Middle frontal gyrus (tissue), 1 donor: ENCODE results near the gene INPP1.
"Not testable (repeated sequence)": the region's sequence is repeated elsewhere in the genome, so short reads cannot be mapped to it uniquely, and the experiment has no call there.

Experiments
- DNase-seq: peaks from one replicate; pipeline ENCODE4 v3.0.0-alpha.2; 2015; ENCODE audit warnings: low spot score; ENCODE audit errors: extremely low spot score

The INPP1 gene

GRCh38 chr2:190333928-190334327 is 9.5 kb upstream of the INPP1 start:
- no peak for DNase-seq

DNA sequence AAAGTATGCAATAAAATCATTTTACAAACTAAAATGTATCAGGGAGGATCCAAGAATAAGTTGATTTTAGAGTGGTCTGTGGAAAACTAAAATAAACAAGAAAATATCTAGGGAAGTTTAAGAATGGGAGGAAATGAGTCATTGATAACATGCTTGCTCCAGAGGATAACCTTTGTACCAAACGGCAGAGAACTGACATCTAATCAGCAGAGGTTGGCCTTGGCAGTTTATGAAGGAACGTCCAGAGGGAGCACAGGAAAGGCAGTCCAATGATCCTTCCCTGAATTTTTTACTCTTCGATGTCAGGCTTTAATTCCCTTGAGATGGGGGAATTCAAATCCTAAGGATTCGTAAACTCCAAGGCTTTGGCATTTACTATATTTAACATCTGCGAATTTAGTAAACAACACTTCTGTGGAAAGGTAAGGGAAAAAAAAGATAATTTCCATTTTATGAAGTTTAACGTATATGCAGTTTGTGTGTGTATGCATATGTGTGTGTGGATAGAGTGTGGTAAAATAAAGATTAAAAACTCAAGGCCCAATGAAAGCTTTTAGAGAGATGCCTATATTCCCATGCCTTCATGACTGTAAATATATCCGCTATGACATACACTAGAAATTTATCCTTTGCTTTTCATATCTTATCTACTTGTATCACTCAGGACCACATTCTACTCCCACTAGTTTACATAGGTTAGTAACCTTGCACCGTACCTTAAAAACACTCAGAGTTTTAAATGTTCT is 8.7 kb upstream of the INPP1 start:
- DNase-seq, result no peak

DNA sequence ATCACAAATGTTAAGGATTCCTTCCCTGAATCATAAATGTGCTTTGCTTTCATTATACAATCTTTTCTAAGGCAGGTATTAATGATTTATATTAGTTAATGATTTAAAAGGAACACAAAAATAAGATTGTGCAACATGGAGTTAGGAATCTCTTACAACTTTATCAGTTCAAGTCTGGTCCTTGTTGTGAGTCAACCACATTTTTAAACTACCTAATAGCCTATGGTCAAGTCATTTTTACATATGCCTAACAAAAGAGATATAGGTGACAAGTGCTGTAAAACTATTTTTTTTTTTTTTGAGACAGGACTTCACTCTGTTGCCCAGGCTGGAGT is 8.2 kb upstream of the INPP1 start:
- no peak for DNase-seq

DNA sequence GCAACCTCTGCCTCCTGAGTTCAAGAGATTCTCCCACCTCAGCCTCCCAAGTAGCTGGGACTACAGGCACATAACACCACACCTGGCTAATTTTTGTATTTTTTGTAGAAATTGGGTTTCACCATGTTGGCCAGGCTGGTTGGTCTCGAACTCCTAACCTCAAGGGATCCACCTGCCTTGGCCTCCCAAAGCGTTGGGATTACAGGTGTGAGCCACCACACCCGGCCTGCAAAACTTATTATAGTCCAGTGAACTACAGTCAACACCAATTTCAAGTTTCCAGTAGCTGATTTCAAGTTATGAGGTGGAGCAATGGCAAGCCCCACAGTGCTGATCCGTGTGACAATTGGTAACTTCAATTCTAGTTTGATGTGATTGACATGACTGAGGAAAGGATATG is 7.8 kb upstream of the INPP1 start:
- DNase-seq, result not testable (repeated sequence)

DNA sequence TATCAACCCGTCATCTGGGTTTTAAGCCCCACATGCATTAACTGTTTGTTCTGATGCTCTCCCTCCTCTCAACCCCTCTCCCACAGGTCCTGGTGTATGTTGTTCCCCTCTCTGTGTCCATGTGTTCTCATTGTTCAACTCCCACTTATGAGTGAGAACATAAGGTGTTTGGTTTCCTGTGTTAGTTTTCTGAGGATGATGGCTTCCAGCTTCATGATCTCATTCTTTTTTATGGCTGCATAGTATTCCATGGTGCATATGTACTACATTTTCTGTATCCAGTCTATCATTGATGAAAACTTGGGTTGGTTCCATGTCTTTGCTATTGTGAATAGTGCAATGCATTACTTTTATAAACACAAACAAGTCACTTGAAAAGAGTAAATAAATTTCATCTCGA is 7.0 kb upstream of the INPP1 start:
- DNase-seq, result no peak

DNA sequence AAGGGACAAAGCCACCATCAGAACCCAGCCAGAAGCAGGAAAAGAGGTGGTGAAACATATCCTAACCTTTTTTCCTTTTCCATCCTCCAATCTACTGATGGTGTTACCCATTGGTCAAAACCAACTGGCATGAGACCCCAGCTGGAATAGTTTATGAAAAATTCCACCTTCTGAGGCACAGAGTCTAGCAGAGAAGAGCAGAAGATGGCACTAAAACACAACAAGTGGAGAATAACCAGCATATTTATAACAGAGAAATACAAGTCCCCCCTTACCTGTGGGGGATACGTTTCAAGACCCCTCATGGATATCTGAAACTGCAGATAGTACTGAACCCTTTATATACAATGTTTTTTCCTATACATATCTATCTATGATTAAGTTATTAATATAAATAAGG is 4.9 kb upstream of the INPP1 start:
- no peak for DNase-seq

DNA sequence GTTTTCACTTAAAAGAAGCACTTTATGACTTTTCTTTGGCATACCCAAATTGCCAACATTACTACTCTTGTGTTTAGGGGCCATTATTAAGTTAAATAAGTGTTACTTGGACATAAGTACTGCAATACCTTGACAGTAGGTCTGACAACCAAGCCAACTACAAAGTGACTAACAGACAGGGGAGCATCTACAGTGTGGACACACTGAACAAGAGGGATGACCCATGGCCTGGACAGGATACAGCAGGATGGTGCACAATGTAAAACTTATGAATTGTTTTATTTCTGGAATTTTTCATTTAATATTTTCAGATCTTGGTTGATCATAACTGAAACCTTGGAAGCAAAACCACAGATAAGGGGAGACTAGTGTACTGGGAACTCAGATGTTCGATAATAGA is 4.0 kb upstream of the INPP1 start:
- no peak for DNase-seq

- DNase-seq, result no peak
Measured at GRCh38 chr2:190340369-190340768, 3.0 kb upstream of the INPP1 start.

DNA sequence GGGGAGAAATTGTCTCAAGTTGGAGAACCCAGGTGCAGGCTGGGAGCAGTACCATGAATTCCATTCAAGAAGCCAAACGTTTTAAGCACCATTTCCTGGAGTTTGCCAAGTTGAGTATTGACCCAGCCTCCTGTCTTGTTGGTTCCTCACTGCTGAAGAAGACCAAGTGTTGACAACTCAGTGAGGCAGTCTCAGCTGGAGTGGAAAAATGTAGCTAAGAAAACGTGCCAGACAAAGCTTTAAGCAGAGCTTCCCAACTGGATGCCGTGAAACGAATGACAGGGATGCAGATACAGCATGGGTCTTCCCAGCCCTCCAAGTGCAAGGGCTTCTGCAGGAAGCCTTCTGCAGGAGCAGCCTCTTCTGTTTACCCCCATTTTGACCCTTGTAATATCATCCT is 778 bp upstream of the INPP1 start:
- DNase-seq, result no peak

DNA sequence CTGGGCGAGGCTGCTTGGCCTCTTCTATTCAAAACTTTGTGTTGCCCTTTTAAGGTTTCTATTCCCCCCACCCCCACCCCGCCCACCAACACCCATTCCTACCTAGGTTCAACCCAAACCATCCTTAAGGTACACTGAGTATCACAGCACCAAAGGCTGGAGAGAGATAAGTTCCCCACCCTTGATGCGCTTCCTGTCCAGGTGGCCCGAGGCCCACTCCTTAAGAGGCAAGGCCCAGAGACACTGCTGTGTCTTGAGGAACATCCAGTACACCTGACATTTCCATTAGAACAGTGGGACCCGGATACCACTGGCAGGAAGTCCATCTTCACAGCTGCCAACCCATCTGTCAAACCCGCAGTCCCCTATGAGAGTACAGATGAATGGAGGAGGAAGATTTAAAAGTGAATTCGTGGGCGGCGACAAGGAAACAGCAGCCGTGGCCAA is 277 bp upstream of the INPP1 start:
- DNase-seq, result no peak

DNA sequence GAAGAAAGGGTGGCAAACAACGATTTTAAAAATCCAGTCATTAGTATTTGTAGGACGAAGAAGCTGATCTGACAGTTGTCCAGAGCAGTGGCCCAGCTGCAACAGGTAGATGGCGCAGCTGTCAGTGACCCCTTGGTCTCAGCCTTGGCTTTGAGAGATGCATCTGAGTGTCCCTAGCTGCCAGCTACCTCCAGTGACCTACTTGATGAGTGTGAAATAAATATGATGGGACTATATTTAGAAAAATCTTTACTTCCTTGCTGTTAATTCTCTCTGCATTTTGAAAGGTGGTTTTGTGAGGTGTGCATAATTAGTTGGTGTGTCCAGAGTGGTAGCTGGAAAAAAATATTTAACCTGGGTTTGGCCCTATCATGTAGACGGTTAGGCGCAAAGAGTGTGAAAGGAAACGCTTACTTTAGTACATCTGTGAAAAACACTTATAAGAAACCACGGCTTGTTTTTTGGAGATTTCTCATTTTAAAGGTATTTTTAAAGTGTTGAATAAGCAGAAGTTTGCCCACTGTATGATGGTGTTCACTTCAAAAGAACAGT is 963 bp downstream of the INPP1 start:
- no peak for DNase-seq

GRCh38 chr2:190350371-190350770 is 7.0 kb downstream of the INPP1 start:
- no peak for DNase-seq

DNA sequence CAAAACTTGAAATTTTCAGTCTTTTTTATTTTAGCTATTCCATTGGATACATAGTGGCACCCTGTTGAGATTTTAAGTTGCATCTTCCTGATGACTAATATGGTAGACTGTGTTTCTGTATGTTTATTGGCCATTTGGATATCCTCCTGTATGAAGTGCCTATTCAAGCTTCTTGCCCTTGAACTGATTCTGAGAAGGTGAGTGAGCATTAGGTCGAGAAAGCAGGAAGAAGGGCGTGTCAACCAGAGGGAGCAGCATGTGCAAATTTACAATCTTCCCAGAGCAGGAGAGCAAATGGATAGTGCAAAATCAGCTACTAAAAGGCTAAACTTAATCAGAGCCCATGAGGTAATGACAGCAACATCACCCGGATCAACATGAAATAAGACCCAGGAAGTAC is 8.6 kb downstream of the INPP1 start:
- DNase-seq, result no peak

DNA sequence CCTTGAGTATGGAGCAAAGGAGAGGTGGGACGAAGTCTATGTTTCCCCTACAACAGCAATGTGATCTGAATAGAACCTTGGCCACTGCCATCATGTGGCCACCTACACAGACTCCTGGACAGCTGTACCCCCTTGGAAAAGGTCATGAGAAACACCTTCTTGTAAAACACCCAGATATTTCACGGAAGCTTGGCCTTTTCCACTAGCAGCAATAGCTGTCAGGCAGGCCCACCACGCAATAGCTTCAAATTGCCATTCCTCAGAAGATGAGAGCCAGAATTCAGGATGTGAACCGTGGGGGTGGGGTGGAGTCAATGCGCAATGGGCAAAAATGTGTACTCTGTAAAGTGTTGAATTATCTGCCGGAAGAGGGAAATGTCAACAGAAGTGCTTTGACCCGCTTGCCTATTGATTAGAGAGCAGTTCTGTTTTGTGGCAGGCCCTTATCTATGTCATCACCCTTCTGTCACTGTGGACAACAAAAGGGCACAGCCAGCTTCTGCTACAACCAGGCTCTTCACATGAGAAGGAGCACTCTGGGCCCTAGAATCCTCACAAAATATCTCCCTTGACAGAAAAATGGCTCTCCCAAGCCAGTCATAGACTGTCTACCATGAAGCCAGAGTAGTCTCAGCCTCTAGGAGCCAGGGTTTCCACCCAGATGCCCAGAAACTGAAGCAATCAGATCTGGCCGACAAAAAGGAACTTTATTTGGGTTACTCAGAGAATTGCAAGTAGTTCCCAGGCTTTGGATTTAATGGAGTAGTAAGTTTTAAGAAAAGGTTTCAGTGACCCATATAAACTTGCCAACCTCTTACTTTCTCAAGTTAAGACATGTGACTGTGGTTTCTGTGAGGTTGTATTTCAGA is 9.5 kb downstream of the INPP1 start:
- DNase-seq, result no peak

DNA sequence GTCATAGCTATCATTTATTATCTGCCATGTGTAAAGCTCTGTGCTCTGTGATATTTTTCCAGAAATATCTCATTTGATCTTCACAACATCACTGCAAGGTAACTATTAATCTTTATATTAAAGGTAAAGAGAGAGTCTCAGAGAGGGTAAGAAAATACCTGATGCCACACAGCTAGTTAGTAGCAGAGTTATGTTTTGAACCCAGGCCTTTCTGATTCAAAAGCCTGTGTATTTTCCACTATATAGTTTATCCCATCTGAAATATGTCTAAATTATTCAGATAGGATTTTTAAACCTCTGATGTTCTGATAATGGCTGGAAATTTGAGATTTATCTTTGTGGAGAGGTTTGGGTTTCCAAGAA is 10.1 kb downstream of the INPP1 start:
- no peak for DNase-seq

DNA sequence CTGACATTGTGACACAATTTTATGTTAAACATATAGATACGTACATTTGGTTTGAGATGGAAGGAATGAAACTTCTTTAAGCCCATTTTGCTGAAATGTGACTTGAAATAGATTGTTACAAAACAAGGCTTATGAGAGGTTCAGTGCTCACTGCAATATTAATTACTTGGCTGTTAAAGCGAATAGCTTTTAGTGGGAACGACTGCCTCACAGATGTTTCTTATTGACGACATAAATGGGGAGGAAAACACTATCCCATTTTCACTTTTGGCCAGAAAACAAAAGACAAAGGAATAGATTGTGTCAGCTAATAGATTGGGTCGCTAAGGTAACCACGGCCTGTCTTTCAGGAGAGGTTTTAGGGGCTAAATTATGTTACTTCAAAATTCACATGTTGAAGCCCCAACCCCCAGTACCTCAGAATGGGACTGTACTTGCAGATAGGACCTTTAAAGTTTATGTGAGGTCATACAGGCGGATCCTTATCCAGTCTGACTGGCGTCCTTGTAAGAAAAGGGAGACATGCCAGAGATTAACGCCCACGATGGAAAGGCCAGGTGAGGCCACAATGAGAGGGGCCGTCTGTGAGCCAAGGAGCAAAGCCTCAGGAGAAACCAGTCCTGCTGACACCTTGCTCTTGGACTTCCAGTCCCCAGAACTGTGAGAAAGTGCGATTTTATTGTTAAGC is 10.8 kb downstream of the INPP1 start:
- DNase-seq, result no peak

DNA sequence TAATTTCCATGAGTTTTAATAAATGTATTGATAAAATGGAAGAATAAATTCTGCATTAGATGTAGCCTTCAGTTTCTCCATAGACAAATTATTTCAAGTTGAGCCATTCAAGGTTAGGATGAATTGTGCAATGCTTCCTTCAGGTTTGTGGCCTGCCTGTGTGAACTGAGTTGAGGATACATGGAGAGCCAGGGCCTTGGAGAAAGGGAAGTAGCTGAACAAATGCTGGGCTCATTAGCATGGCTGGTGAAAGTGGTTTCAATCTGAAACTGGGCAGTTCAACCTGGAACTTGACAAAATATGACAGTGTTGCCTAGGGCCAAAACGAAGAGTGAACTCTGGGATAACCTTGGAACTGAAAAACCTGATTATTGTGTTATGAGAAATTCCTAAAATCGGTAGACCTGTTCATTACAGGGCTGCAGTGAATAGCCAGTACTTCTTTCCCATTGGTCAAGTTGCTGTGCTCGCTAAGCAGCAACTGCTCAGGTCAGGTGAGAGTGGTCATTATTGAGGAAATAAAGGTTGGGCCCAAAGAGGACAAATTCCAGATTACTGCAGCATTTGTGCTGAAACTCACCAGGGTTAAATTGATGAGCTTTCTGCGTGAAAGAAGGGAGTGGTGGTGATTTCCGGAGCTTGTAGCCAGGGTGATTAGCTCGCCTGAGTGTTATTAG is 12.7 kb downstream of the INPP1 start:
- no peak for DNase-seq

DNA sequence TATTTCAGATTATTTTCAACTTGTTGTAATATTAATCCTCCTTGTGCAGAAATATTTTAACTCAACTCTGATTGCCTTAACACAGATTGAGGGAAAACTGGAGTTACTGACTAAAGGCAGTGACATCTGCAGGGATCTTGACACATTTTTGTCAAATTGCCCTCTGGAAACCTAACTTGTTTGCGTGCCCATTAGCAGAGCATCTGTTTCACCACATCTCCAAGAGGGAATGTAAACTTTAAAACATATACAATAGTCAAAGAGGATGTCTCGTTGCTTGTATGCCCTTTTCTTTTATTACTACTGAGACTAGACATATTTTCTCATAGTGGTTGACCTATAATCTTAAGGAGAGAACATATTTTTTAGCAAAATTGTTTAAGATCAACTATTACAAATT is 14.2 kb downstream of the INPP1 start:
- DNase-seq, result no peak

GRCh38 chr2:190358655-190359448 is 15.5 kb downstream of the INPP1 start:
- not testable (repeated sequence) for DNase-seq

DNA sequence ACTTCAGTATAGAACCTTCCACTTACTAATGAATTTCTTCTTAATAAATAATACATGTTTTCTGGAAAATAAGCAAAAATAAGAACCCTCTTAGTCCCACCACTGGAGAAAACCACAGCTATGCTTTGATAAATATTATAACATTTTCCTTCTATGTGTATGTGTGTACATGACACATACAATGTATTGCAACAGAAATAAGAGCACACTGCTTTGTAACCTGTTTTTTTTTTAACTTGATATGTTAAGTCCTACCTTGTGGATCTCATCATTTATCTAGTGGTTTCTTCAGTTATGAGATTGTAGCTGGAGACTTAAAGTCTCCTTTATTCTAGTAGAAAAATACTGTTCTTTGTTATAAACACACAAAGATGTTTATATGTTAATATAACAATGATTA is 17.2 kb downstream of the INPP1 start:
- DNase-seq, result no peak

DNA sequence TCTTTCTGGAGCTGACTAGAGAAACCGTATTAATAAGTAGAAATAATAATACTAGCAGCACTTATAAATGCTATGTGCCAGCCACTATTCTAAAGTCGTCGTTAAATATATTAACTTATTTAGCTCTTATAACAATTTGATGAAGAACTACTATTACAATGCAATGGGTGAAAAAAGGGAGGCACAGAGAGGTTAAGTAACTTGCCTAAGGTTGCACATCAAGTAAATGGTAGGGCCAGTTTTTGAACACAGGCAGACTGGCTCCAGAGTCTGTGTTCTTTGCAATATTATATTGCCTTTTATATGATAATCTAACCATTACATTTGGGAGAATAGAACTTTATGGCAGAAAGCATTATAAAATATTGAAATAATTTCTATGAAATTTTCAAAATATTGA is 17.6 kb downstream of the INPP1 start:
- no peak for DNase-seq
